H9 (cell line): Measurements from ENCODE around the gene ANKMY2. TPM values are rescaled to one million over a fixed set of nuclear protein-coding genes. Genes with fewer than 3 reads are reported as not detected.
A peak's percentile ranks its signal among the peaks of the same experiment; 100 is the strongest.

Experiments used
- DNase-seq: peaks from one replicate; pipeline ENCODE4 v3.0.0-alpha.2; 2017
- H2AFZ ChIP-seq: one replicate; pipeline ENCODE4 v1.6.1; 2013; ENCODE audit warnings: mild to moderate bottlenecking, low read length, control low read depth, moderate library complexity
- H2AK5ac ChIP-seq: 2 replicates; pipeline ENCODE4 v1.6.1; 2013; ENCODE audit warnings: low read length, control low read depth, mixed read lengths; ENCODE audit not compliant: insufficient read length
- H2BK120ac ChIP-seq: one replicate; pipeline ENCODE4 v1.6.1; 2013; ENCODE audit warnings: low read depth, mild to moderate bottlenecking, low read length, control low read depth, inconsistent platforms; ENCODE audit not compliant: poor library complexity, severe bottlenecking
- H2BK12ac ChIP-seq: 2 replicates; pipeline ENCODE4 v1.6.1; 2013; ENCODE audit warnings: low read length, control low read depth, mixed read lengths, low read depth; ENCODE audit not compliant: insufficient read length
- H2BK15ac ChIP-seq: 2 replicates; pipeline ENCODE4 v1.6.1; 2013; ENCODE audit warnings: low read depth, low read length, control low read depth
- H2BK20ac ChIP-seq: one replicate; pipeline ENCODE4 v1.6.1; 2013; ENCODE audit warnings: low read depth, mild to moderate bottlenecking, low read length, control low read depth, inconsistent platforms; ENCODE audit not compliant: poor library complexity, severe bottlenecking
- H2BK5ac ChIP-seq: 2 replicates; pipeline ENCODE4 v1.6.1; 2013; ENCODE audit warnings: low read length, control low read depth, mixed read lengths; ENCODE audit not compliant: insufficient read length
- H3K14ac ChIP-seq: 2 replicates; pipeline ENCODE4 v1.6.1; 2013; ENCODE audit warnings: low read length, control low read depth; ENCODE audit not compliant: insufficient read depth
- H3K18ac ChIP-seq: 2 replicates; pipeline ENCODE4 v1.6.1; 2013; ENCODE audit warnings: low read depth, mild to moderate bottlenecking, mixed read lengths, low read length, control low read depth; ENCODE audit not compliant: insufficient read length
- H3K23ac ChIP-seq: 2 replicates; pipeline ENCODE4 v1.6.1; 2013; ENCODE audit warnings: low read length, control low read depth, mixed read lengths, low read depth; ENCODE audit not compliant: insufficient read length
- H3K23me2 ChIP-seq: 2 replicates; pipeline ENCODE4 v1.6.1; 2013; ENCODE audit warnings: low read depth, mild to moderate bottlenecking, mixed read lengths, low read length, control low read depth; ENCODE audit not compliant: insufficient read length, poor library complexity, severe bottlenecking
- H3K27ac ChIP-seq: 2 replicates; pipeline ENCODE4 v1.5.1; 2013; ENCODE audit warnings: low read length, control low read depth, mixed read lengths, low read depth; ENCODE audit not compliant: insufficient read length
- H3K27me3 ChIP-seq: 2 replicates; pipeline ENCODE4 v1.6.1; 2013; ENCODE audit warnings: low read length, control low read depth, inconsistent platforms; ENCODE audit not compliant: insufficient read depth
- H3K4ac ChIP-seq: 2 replicates; pipeline ENCODE4 v1.6.1; 2013; ENCODE audit warnings: low read depth, mild to moderate bottlenecking, control low read depth, inconsistent platforms, low read length, moderate library complexity
- H3K4me1 ChIP-seq: 2 replicates; pipeline ENCODE4 v1.6.1; 2013; ENCODE audit warnings: low read length, control low read depth, inconsistent platforms; ENCODE audit not compliant: insufficient read depth
- H3K4me2 ChIP-seq: 2 replicates; pipeline ENCODE4 v1.6.1; 2013; ENCODE audit warnings: low read length, control low read depth, mixed read lengths; ENCODE audit not compliant: insufficient read length, insufficient read depth
- H3K56ac ChIP-seq: 2 replicates; pipeline ENCODE4 v1.6.1; 2013; ENCODE audit warnings: low read depth, mild to moderate bottlenecking, mixed read lengths, low read length, control low read depth; ENCODE audit not compliant: insufficient read length
- H3K79me1 ChIP-seq: 2 replicates; pipeline ENCODE4 v1.6.1; 2013; ENCODE audit warnings: low read depth, mild to moderate bottlenecking, moderate library complexity, low read length, control low read depth, inconsistent platforms; ENCODE audit not compliant: insufficient read depth, poor library complexity, severe bottlenecking
- H3K79me2 ChIP-seq: 2 replicates; pipeline ENCODE4 v1.6.1; 2013; ENCODE audit warnings: low read length, control low read depth, inconsistent platforms; ENCODE audit not compliant: insufficient read depth
- H3K9ac ChIP-seq: 2 replicates; pipeline ENCODE4 v1.6.1; 2013; ENCODE audit warnings: low read length, control low read depth, mixed read lengths; ENCODE audit not compliant: insufficient read length; ENCODE audit errors: extremely low read depth
- H3K9me3 ChIP-seq: one replicate; pipeline ENCODE4 v1.6.1; 2013; ENCODE audit warnings: low read depth, low read length, inconsistent platforms; ENCODE audit not compliant: control insufficient read depth
- H3T11ph ChIP-seq: one replicate; pipeline ENCODE4 v1.6.1; 2013; ENCODE audit warnings: mild to moderate bottlenecking, low read length, control low read depth, inconsistent platforms
- H4K20me1 ChIP-seq: one replicate; pipeline ENCODE4 v1.6.1; 2013; ENCODE audit not compliant: control insufficient read depth, insufficient read length, insufficient read depth
- H4K5ac ChIP-seq: 2 replicates; pipeline ENCODE4 v1.6.1; 2013; ENCODE audit warnings: low read depth, mild to moderate bottlenecking, mixed read lengths, low read length, control low read depth; ENCODE audit not compliant: insufficient read length
- H4K8ac ChIP-seq: replicated peaks from 2 replicates; pipeline ENCODE4 v1.6.1; 2013; ENCODE audit warnings: low read length, control low read depth, mixed read lengths, low read depth; ENCODE audit not compliant: insufficient read length
- H4K91ac ChIP-seq: 2 replicates; pipeline ENCODE4 v1.6.1; 2013; ENCODE audit warnings: low read depth, mild to moderate bottlenecking, moderate library complexity, mixed read lengths, low read length, control low read depth; ENCODE audit not compliant: insufficient read length
- H3K27ac Mint-ChIP-seq, 3 experiments: 2 replicates in 2 of 3; 3 replicates in 1 of 3; pipeline ENCODE4 v1.8.0; 2020 to 2021; ENCODE audit warnings: mixed read lengths in 3 of 3, mild to moderate bottlenecking in 1 of 3, moderate library complexity in 1 of 3
- H3K27me3 Mint-ChIP-seq: 2 replicates; pipeline ENCODE4 v1.8.0; 2021; ENCODE audit warnings: low read depth, mild to moderate bottlenecking, moderate library complexity, mixed read lengths
- H3K36me3 Mint-ChIP-seq, 3 experiments: 2 replicates in 2 of 3; 3 replicates in 1 of 3; pipeline ENCODE4 v1.8.0; 2020 to 2021; ENCODE audit warnings: low read depth in 3 of 3, mixed read lengths in 3 of 3; ENCODE audit not compliant: insufficient read depth in 1 of 3
- H3K4me1 Mint-ChIP-seq, 2 experiments: 2 replicates each; pipeline ENCODE4 v1.8.0; 2020; ENCODE audit warnings: mixed read lengths in 2 of 2
- H3K4me3 Mint-ChIP-seq, 2 experiments: 2 replicates in 1 of 2; 3 replicates in 1 of 2; pipeline ENCODE4 v1.8.0; 2020 to 2021; ENCODE audit warnings: mild to moderate bottlenecking in 2 of 2, mixed read lengths in 2 of 2, moderate library complexity in 1 of 2
- H3K9me3 Mint-ChIP-seq, 2 experiments: 2 replicates in 1 of 2; 3 replicates in 1 of 2; pipeline ENCODE4 v1.8.0; 2020; ENCODE audit warnings: mild to moderate bottlenecking in 2 of 2, mixed read lengths in 2 of 2, moderate library complexity in 1 of 2
- WGBS: extraction: QIAGEN DNeasy Blood & Tissue Kit; methylation state at CpG from one replicate; pipeline ENCODE4 v1.1.7; 2013; ENCODE audit warnings: missing lambda C conversion rate, low lambda C conversion rate, mixed read lengths; ENCODE audit not compliant: insufficient read length; ENCODE audit errors: extremely low coverage; 5-methylcytosine and 5-hydroxymethylcytosine counted together
- total RNA-seq: library from RNA; stranded (reverse); gene quantifications from 2 replicates; pipeline ENCODE4 v1.2.1, GENCODE V29; 2021
- TF ChIP-seq, protein P1 (sequence below): fragments of 200-600 bp; sonication (generic); conservative IDR thresholded peaks from 3 replicates; pipeline ENCODE4 v1.8.0; 2021; ENCODE audit warnings: antibody characterized with exemption, mild to moderate bottlenecking

ANKMY2 gene
- total RNA-seq, 1 experiment from 2014 or later = 12.7 TPM

DNA sequence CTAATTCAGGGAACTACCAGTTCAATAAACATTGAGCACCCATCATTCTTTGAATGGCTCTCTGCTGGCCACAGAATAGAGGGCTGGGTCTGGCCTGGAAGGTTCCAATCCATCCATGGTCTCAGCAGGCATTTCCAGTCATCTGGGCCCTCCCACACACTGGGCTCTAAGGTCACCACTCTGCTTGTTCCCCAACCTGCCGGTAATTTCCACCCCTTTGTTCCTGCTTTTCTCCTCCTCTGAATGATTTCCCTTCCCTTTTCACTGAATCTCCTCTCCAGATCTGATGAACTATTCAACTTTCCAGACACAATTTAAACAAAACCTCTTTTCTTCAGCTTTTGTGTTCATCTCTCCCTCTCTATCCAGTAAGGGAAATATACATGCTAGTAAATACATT, 3.0 kb upstream of the ANKMY2 start:
- Histone ChIP-seq H3K79me1 (no peaks in the 10 kb centered on the region), H2BK15ac (no peak overlapping the region), H3K27ac (no peak overlapping the region), H3T11ph (no peak overlapping the region), H3K27me3 (no peaks in the 10 kb centered on the region), H3K9ac (no peak overlapping the region), H3K18ac (no peak overlapping the region), H2AK5ac (no peak overlapping the region), H3K4me2 (no peak overlapping the region), H3K9me3 (no peaks in the 10 kb centered on the region), H2BK12ac (no peak overlapping the region), H4K20me1 (no peaks in the 10 kb centered on the region), H4K91ac (no peak overlapping the region), H3K56ac (no peak overlapping the region), H2AFZ (no peak overlapping the region), H3K23ac (no peak overlapping the region), H2BK20ac (no peak overlapping the region), H3K79me2 (peaks cover 34% of the 10 kb centered on the region; the same call in 1 of the 2 replicates), H3K4ac (no peak overlapping the region), H3K4me1 (peaks cover 6% of the 10 kb centered on the region; the same call in 1 of the 2 replicates), H3K14ac (no peak overlapping the region), H4K8ac (no peak overlapping the region), H2BK120ac (no peak overlapping the region), H4K5ac (no peak overlapping the region), H3K23me2 (peaks cover 10% of the 10 kb centered on the region), H2BK5ac (no peak overlapping the region)
- TF ChIP-seq, protein P1, sequence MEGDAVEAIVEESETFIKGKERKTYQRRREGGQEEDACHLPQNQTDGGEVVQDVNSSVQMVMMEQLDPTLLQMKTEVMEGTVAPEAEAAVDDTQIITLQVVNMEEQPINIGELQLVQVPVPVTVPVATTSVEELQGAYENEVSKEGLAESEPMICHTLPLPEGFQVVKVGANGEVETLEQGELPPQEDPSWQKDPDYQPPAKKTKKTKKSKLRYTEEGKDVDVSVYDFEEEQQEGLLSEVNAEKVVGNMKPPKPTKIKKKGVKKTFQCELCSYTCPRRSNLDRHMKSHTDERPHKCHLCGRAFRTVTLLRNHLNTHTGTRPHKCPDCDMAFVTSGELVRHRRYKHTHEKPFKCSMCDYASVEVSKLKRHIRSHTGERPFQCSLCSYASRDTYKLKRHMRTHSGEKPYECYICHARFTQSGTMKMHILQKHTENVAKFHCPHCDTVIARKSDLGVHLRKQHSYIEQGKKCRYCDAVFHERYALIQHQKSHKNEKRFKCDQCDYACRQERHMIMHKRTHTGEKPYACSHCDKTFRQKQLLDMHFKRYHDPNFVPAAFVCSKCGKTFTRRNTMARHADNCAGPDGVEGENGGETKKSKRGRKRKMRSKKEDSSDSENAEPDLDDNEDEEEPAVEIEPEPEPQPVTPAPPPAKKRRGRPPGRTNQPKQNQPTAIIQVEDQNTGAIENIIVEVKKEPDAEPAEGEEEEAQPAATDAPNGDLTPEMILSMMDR = no peak
- Mint-ChIP-seq H3K9me3 (no peaks in the 10 kb centered on the region), H3K4me1 (peaks cover 43 to 46% of the 10 kb centered on the region in 2 experiments), H3K27me3 (no peaks in the 10 kb centered on the region), H3K27ac (peak overlapping the region in 2 of 3 experiments; percentile 6 to 37; a peak in 3 of 7 replicates), H3K36me3 (peaks cover 0 to 1% (median 0%) of the 10 kb centered on the region in 3 experiments; a peak in 2 of 7 replicates), H3K4me3 (peak overlapping the region in 1 of 2 experiments; percentile 63; a peak in 3 of 5 replicates)
- DNase-seq = peak; percentile 37
- WGBS = no CpG with 5 or more reads among the region's 1 CpG
